Brain microvascular endothelial cell (primary cell): ENCODE data around the gene NFKB1.

ENCODE experiments used
- DNase-seq: peaks from one replicate; pipeline ENCODE4 v3.0.0-alpha.2; 2020
- H3K27ac ChIP-seq: fragments of 250-450 bp; sonication (Bioruptor Pico); 2 replicates; pipeline ENCODE4 v1.5.1; 2020; ENCODE audit warnings: mild to moderate bottlenecking, moderate library complexity
- H3K27me3 ChIP-seq: fragments of 250-450 bp; sonication (Bioruptor Pico); replicated peaks from 2 replicates; pipeline ENCODE4 v1.5.1; 2020; ENCODE audit warnings: mild to moderate bottlenecking
- H3K36me3 ChIP-seq: fragments of 250-450 bp; sonication (Bioruptor Pico); replicated peaks from 2 replicates; pipeline ENCODE4 v1.5.1; 2020; ENCODE audit warnings: mild to moderate bottlenecking
- H3K4me3 ChIP-seq: 2 replicates; pipeline ENCODE4 v1.5.1; 2011; ENCODE audit warnings: low read depth, mild to moderate bottlenecking, control low read depth, low read length, moderate library complexity
- CTCF ChIP-seq: IDR thresholded peaks from 2 replicates; pipeline ENCODE4 v1.5.1; 2011; ENCODE audit warnings: low read depth, mild to moderate bottlenecking, moderate library complexity, low read length, control low read depth, inconsistent platforms; ENCODE audit errors: missing control alignments
- in situ Hi-C: cut with HindIII; loops from 2 replicates; pipeline ENCODE4 v1.10.0; 2017; ENCODE audit warnings: low sequenced_read_pairs, low pct_ligation_motif_present

Gene NFKB1

GRCh38 chr4:102506523-102506922 is 5.4 kb downstream of the NFKB1 start:
- no peak for TF ChIP-seq CTCF
- DNase-seq, result no peak
- no peak overlapping the region for H3K27ac ChIP-seq
- H3K27me3 ChIP-seq, result no peaks in the 10 kb centered on the region
- in situ Hi-C loops, result no loop called here
- no peak overlapping the region for H3K4me3 ChIP-seq
- no peaks in the 10 kb centered on the region for H3K36me3 ChIP-seq

- no peak for DNase-seq
- in situ Hi-C loops, result no loop called here
- Histone ChIP-seq H3K27me3 (no peaks in the 10 kb centered on the region), H3K4me3 (no peak overlapping the region), H3K27ac (no peak overlapping the region), H3K36me3 (no peaks in the 10 kb centered on the region)
- no peak for TF ChIP-seq CTCF
These were observed 10.9 kb downstream of the NFKB1 start for GRCh38 chr4:102511830-102512605.

- in situ Hi-C loops, result no loop called here
- H3K27me3 ChIP-seq, result no peaks in the 10 kb centered on the region
- DNase-seq, result no peak
- no peak overlapping the region for H3K4me3 ChIP-seq
- no peak for TF ChIP-seq CTCF
- H3K27ac ChIP-seq, result no peak overlapping the region
- no peaks in the 10 kb centered on the region for H3K36me3 ChIP-seq
These were observed 13.3 kb downstream of the NFKB1 start for GRCh38 chr4:102514298-102514964.

- in situ Hi-C loops, result no loop called here
- H3K27ac ChIP-seq, result no peak overlapping the region
- no peaks in the 10 kb centered on the region for H3K36me3 ChIP-seq
- no peak for TF ChIP-seq CTCF
- H3K4me3 ChIP-seq, result no peak overlapping the region
- H3K27me3 ChIP-seq, result no peaks in the 10 kb centered on the region
- DNase-seq, result no peak
These were observed 16.6 kb downstream of the NFKB1 start for GRCh38 chr4:102517753-102518152.

DNA sequence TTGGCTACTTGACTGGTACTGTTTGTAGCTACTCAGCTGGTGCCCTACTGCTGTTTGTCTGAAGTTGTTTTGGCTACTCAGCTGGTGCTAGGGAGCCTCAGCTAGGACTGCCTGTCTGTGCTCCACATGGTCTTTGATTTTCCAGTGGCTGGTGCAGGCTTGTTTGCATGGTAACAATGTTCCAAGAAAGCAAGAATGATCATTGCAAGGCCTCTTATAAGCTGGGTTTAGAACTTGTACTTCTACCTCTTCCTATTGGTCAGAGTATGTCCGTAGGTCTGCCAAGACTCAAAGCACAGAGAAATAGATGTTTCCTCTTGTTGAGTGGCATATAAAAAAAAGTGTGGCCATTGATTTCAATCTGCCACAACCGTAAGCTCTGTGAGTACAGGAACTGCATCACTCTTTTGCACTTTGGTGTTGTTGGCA is 17.6 kb downstream of the NFKB1 start:
- no peaks in the 10 kb centered on the region for H3K27me3 ChIP-seq
- no peak for TF ChIP-seq CTCF
- H3K4me3 ChIP-seq, result no peak overlapping the region
- no peak overlapping the region for H3K27ac ChIP-seq
- in situ Hi-C loops, result no loop called here
- H3K36me3 ChIP-seq, result no peaks in the 10 kb centered on the region
- DNase-seq, result no peak

DNA sequence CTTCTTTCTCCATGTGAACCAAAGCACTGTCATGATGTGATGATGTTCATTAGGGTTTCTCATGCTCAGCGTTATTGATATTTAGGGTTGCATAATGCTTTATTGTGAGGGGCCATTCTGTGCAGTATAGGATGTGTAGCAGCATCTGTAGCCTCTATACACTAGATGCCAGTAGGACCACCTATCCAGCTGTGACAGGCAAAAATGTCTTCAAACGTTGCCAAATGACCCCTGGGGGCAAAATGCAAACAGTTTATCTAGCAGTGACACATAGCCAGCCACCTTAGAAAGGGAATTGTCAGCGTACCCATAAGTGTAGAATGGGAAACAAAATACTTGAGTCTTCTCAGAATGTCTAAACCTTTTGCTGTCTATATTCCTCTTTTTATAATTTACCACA is 18.8 kb downstream of the NFKB1 start:
- Histone ChIP-seq H3K27ac (peak overlapping the region; percentile 23), H3K36me3 (no peaks in the 10 kb centered on the region), H3K27me3 (no peaks in the 10 kb centered on the region), H3K4me3 (no peak overlapping the region)
- TF ChIP-seq CTCF, result no peak
- no peak for DNase-seq
- in situ Hi-C loops, result no loop called here
